NT2/D1 (cell line): ENCODE data around the gene NEK9.

Experiments used
- SUZ12 ChIP-seq: IDR thresholded peaks from 2 replicates; pipeline ENCODE4 v1.6.1; 2011; ENCODE audit not compliant: insufficient read length, insufficient read depth; ENCODE audit errors: extremely low read depth
- YY1 ChIP-seq: IDR thresholded peaks from 2 replicates; pipeline ENCODE4 v1.6.1; 2011; ENCODE audit not compliant: insufficient read length, insufficient read depth

GRCh38 chr14:75047506-75047905 lies 79.3 kb downstream of the NEK9 start:
- TF ChIP-seq SUZ12, result no peak
- TF ChIP-seq YY1, result no peak
